Activated naive CD8-positive, alpha-beta T cell treated with anti-CD3 and anti-CD28 coated beads, Interleukin-2, amount 50 U/mL, for 24 hours (primary cell): ENCODE measurements around the gene PSMB2.
"Not testable (repeated sequence)": the region's sequence is repeated elsewhere in the genome, so short reads cannot be mapped to it uniquely, and the experiment has no call there.

ENCODE experiments used
- ATAC-seq: fragments of 150-1000 bp; cut with Tn5 transposase; one replicate; pipeline ENCODE4 v1.10.0; 2021
- DNase-seq: peaks from one replicate; pipeline ENCODE4 v3.0.0; 2021
- H3K27ac Mint-ChIP-seq: one replicate; pipeline ENCODE4 v1.8.0; 2021; ENCODE audit warnings: mild to moderate bottlenecking, mixed read lengths
- H3K27me3 Mint-ChIP-seq: one replicate; pipeline ENCODE4 v1.8.0; 2021; ENCODE audit warnings: mixed read lengths
- H3K36me3 Mint-ChIP-seq: one replicate; pipeline ENCODE4 v1.8.0; 2021; ENCODE audit warnings: low read depth, mixed read lengths
- H3K4me1 Mint-ChIP-seq: one replicate; pipeline ENCODE4 v1.8.0; 2021; ENCODE audit warnings: mixed read lengths
- H3K4me3 Mint-ChIP-seq: one replicate; pipeline ENCODE4 v1.8.0; 2021; ENCODE audit warnings: mild to moderate bottlenecking, moderate library complexity, mixed read lengths
- H3K9me3 Mint-ChIP-seq: one replicate; pipeline ENCODE4 v1.8.0; 2021; ENCODE audit warnings: mixed read lengths

PSMB2 gene

GRCh38 chr1:35641233-35641866, at the start of gene PSMB2:
PSMB2 (minus strand) TSS chr1:35641526; CDS start chr1:35641432, 94 bp downstream.
- Mint-ChIP-seq H3K9me3 (no peaks in the 10 kb centered on the region), H3K36me3 (peaks cover 8% of the 10 kb centered on the region), H3K4me1 (peaks cover 35% of the 10 kb centered on the region), H3K27ac (peak within 1 kb of the TSS; percentile 100), H3K27me3 (peaks cover 20% of the 10 kb centered on the region), H3K4me3 (peak within 1 kb of the TSS; percentile 100)
- ATAC-seq (peak; percentile 95), DNase-seq (peak; percentile 98)

GRCh38 chr1:35691080-35691479, 49.8 kb upstream of the PSMB2 start:
- H3K4me1 Mint-ChIP-seq: no peaks in the 10 kb centered on the region
- no peaks in the 10 kb centered on the region for H3K36me3 Mint-ChIP-seq
- ATAC-seq: no peak
- peaks cover 21% of the 10 kb centered on the region for H3K27me3 Mint-ChIP-seq
- H3K9me3 Mint-ChIP-seq: no peaks in the 10 kb centered on the region
- no peak overlapping the region for H3K27ac Mint-ChIP-seq
- DNase-seq: no peak
- H3K4me3 Mint-ChIP-seq: no peak overlapping the region

GRCh38 chr1:35690103-35690502, 48.8 kb upstream of the PSMB2 start:
- ATAC-seq, H3K9me3 Mint-ChIP-seq, H3K36me3 Mint-ChIP-seq, DNase-seq, H3K4me3 Mint-ChIP-seq, H3K4me1 Mint-ChIP-seq, H3K27ac Mint-ChIP-seq: not testable (repeated sequence)
- H3K27me3 Mint-ChIP-seq: peaks cover 19% of the 10 kb centered on the region

GRCh38 chr1:35688161-35688560, 46.8 kb upstream of the PSMB2 start:
- Mint-ChIP-seq H3K36me3 (no peaks in the 10 kb centered on the region), H3K4me1 (no peaks in the 10 kb centered on the region), H3K9me3 (no peaks in the 10 kb centered on the region), H3K27ac (no peak overlapping the region), H3K4me3 (no peak overlapping the region), H3K27me3 (peaks cover 21% of the 10 kb centered on the region)
- no peak for DNase-seq
- ATAC-seq: no peak

- Mint-ChIP-seq H3K9me3 (no peaks in the 10 kb centered on the region), H3K4me1 (no peaks in the 10 kb centered on the region), H3K36me3 (no peaks in the 10 kb centered on the region), H3K27me3 (peaks cover 18% of the 10 kb centered on the region), H3K27ac (no peak overlapping the region), H3K4me3 (no peak overlapping the region)
- ATAC-seq (no peak), DNase-seq (no peak)
Observed at GRCh38 chr1:35683012-35683411, 41.7 kb upstream of the PSMB2 start.

GRCh38 chr1:35680271-35680670, 38.9 kb upstream of the PSMB2 start:
- H3K9me3 Mint-ChIP-seq: no peaks in the 10 kb centered on the region
- H3K27me3 Mint-ChIP-seq: peaks cover 8% of the 10 kb centered on the region
- no peaks in the 10 kb centered on the region for H3K36me3 Mint-ChIP-seq
- no peaks in the 10 kb centered on the region for H3K4me1 Mint-ChIP-seq
- H3K4me3 Mint-ChIP-seq: no peak overlapping the region
- ATAC-seq: no peak
- H3K27ac Mint-ChIP-seq: no peak overlapping the region
- no peak for DNase-seq

GRCh38 chr1:35675773-35676172, 34.4 kb upstream of the PSMB2 start:
- DNase-seq (no peak), ATAC-seq (no peak)
- Mint-ChIP-seq H3K4me1 (no peaks in the 10 kb centered on the region), H3K36me3 (no peaks in the 10 kb centered on the region), H3K27me3 (peaks cover 14% of the 10 kb centered on the region), H3K27ac (no peak overlapping the region), H3K4me3 (no peak overlapping the region), H3K9me3 (no peaks in the 10 kb centered on the region)

- peaks cover 15% of the 10 kb centered on the region for H3K27me3 Mint-ChIP-seq
- H3K36me3 Mint-ChIP-seq: no peaks in the 10 kb centered on the region
- no peak overlapping the region for H3K4me3 Mint-ChIP-seq
- DNase-seq (no peak), ATAC-seq (no peak)
- no peaks in the 10 kb centered on the region for H3K9me3 Mint-ChIP-seq
- no peak overlapping the region for H3K27ac Mint-ChIP-seq
- H3K4me1 Mint-ChIP-seq: no peaks in the 10 kb centered on the region
Observed at GRCh38 chr1:35674111-35674510, 32.8 kb upstream of the PSMB2 start.

GRCh38 chr1:35672116-35672515, 30.8 kb upstream of the PSMB2 start:
- no peaks in the 10 kb centered on the region for H3K4me1 Mint-ChIP-seq
- H3K4me3 Mint-ChIP-seq: no peak overlapping the region
- no peak for DNase-seq
- H3K9me3 Mint-ChIP-seq: no peaks in the 10 kb centered on the region
- no peaks in the 10 kb centered on the region for H3K36me3 Mint-ChIP-seq
- H3K27me3 Mint-ChIP-seq: peaks cover 17% of the 10 kb centered on the region
- no peak for ATAC-seq
- no peak overlapping the region for H3K27ac Mint-ChIP-seq

- Mint-ChIP-seq H3K4me3 (no peak overlapping the region), H3K36me3 (no peaks in the 10 kb centered on the region), H3K27me3 (peaks cover 29% of the 10 kb centered on the region), H3K27ac (no peak overlapping the region), H3K9me3 (no peaks in the 10 kb centered on the region), H3K4me1 (no peaks in the 10 kb centered on the region)
- DNase-seq: no peak
- no peak for ATAC-seq
Observed at GRCh38 chr1:35668506-35668905, 27.2 kb upstream of the PSMB2 start.

GRCh38 chr1:35666916-35667315, 25.6 kb upstream of the PSMB2 start:
- H3K27me3 Mint-ChIP-seq: peaks cover 22% of the 10 kb centered on the region
- H3K4me1 Mint-ChIP-seq: no peaks in the 10 kb centered on the region
- H3K9me3 Mint-ChIP-seq: no peaks in the 10 kb centered on the region
- DNase-seq (no peak), ATAC-seq (no peak)
- no peak overlapping the region for H3K4me3 Mint-ChIP-seq
- H3K36me3 Mint-ChIP-seq: no peaks in the 10 kb centered on the region
- no peak overlapping the region for H3K27ac Mint-ChIP-seq

- Mint-ChIP-seq H3K27ac (no peak overlapping the region), H3K4me3 (no peak overlapping the region), H3K27me3 (peaks cover 21% of the 10 kb centered on the region), H3K9me3 (no peaks in the 10 kb centered on the region), H3K4me1 (no peaks in the 10 kb centered on the region), H3K36me3 (no peaks in the 10 kb centered on the region)
- ATAC-seq (no peak), DNase-seq (no peak)
Observed at GRCh38 chr1:35666216-35666615, 24.9 kb upstream of the PSMB2 start.

GRCh38 chr1:35663434-35663833, 22.1 kb upstream of the PSMB2 start:
- Mint-ChIP-seq H3K36me3 (no peaks in the 10 kb centered on the region), H3K27me3 (peaks cover 19% of the 10 kb centered on the region), H3K27ac (no peak overlapping the region)

GRCh38 chr1:35661474-35661795, 20.1 kb upstream of the PSMB2 start:
- Mint-ChIP-seq H3K4me1 (no peaks in the 10 kb centered on the region), H3K27me3 (peaks cover 11% of the 10 kb centered on the region), H3K36me3 (no peaks in the 10 kb centered on the region), H3K9me3 (no peaks in the 10 kb centered on the region), H3K4me3 (no peak overlapping the region), H3K27ac (no peak overlapping the region)
- DNase-seq: no peak
- no peak for ATAC-seq

More at GRCh38 chr1:35663434-35663833, 22.1 kb upstream of the PSMB2 start:
- H3K9me3 Mint-ChIP-seq: no peaks in the 10 kb centered on the region
- no peak overlapping the region for H3K4me3 Mint-ChIP-seq
- no peak for DNase-seq
- no peak for ATAC-seq
- no peaks in the 10 kb centered on the region for H3K4me1 Mint-ChIP-seq

- no peak overlapping the region for H3K4me3 Mint-ChIP-seq
- DNase-seq (no peak), ATAC-seq (no peak)
- no peak overlapping the region for H3K27ac Mint-ChIP-seq
- peaks cover 5% of the 10 kb centered on the region for H3K27me3 Mint-ChIP-seq
- H3K9me3 Mint-ChIP-seq: no peaks in the 10 kb centered on the region
- no peaks in the 10 kb centered on the region for H3K36me3 Mint-ChIP-seq
- no peaks in the 10 kb centered on the region for H3K4me1 Mint-ChIP-seq
Observed at GRCh38 chr1:35660581-35661473, 19.5 kb upstream of the PSMB2 start.
